ENCODE measurements around the gene SLC6A18. TPM values are rescaled to one million over a fixed set of nuclear protein-coding genes. Genes with fewer than 3 reads are reported as not detected.
"Not testable (repeated sequence)": the region's sequence is repeated elsewhere in the genome, so short reads cannot be mapped to it uniquely, and the experiment has no call there.

Gene SLC6A18
- polyA plus RNA-seq, 1 of the 3 experiments (the other 2 are of a cell fraction): not detected

DNA sequence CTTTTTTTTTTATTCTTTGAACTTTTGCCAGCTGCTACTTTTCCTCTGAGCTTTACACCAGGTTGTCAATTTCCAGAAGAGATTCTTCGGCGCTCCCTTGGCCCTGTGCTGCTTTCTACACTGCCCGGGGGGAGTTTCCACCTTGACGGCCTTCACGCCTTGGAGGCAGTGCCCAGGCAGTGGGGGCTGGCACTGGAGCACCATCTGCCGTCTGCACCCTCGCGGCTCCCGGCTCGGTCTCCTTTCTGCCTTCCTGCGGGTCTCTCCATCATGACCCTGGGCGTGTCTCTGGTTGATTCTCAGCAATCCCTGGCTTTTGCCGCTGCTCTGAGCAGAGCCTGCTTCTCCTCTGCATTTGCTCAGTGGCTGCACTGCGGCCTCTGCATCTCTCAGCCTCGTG is 2.9 kb downstream of the SLC6A18 start:
- H3K27me3 ChIP-seq (ENCODE audit: insufficient read depth): peaks cover 19% of the 10 kb centered on the region; the same call in 1 of the 2 replicates
- no peak for DNase-seq
- no peaks in the 10 kb centered on the region for H3K79me2 ChIP-seq (ENCODE audit: insufficient read depth)
- no peaks in the 10 kb centered on the region for H3K9me2 ChIP-seq
- no peak overlapping the region for H2AFZ ChIP-seq (ENCODE audit: low read depth)
- H4K20me1 ChIP-seq (ENCODE audit: insufficient read depth): no peaks in the 10 kb centered on the region
- CTCF ChIA-PET: interaction anchor here (1.0 to 1.3 kb wide), 2 partner anchors 11 to 19 kb away, joined by 3 read pairs; no protein-coding TSS in a partner anchor
- POLR2A ChIA-PET: no interaction called here
- H3K9me3 ChIP-seq: no peaks in the 10 kb centered on the region
- no peaks in the 10 kb centered on the region for H3F3A ChIP-seq (replicated peaks; ENCODE audit: insufficient read depth)
- no peak overlapping the region for H3K4me3 ChIP-seq (ENCODE audit: low read depth in 2 of 2, low read length in 1 of 2)
- 15% methylated on average over 15 of the region's 15 CpGs for WGBS (ENCODE audit: low lambda C conversion rate)
- no peak overlapping the region for H3K27ac ChIP-seq (ENCODE audit: low read depth in 2 of 2, low read length in 1 of 2)
- no peaks in the 10 kb centered on the region for H3K4me1 ChIP-seq (ENCODE audit: control insufficient read depth in 1 of 2, insufficient read depth in 2 of 2, low read depth in 1 of 2, low read length in 1 of 2)
- H3K9ac ChIP-seq: no peak overlapping the region
- TF ChIP-seq POLR2AphosphoS5 (IDR thresholded peaks at IDR 0.05; ENCODE audit: low read depth, low read length): no peak
- no peak for TF ChIP-seq SIN3A (IDR thresholded peaks at IDR 0.05; ENCODE audit: borderline replicate concordance, low read depth, low read length)
- TF ChIP-seq EZH2phosphoT487 (IDR thresholded peaks at IDR 0.05; ENCODE audit: borderline replicate concordance, low read depth): no peak
- no peak for TF ChIP-seq RFX5 (IDR thresholded peaks at IDR 0.05; ENCODE audit: low read length)
- TF ChIP-seq RXRA (IDR thresholded peaks at IDR 0.05; ENCODE audit: borderline replicate concordance, low read depth): no peak
- TF ChIP-seq NFIC (IDR thresholded peaks at IDR 0.05; ENCODE audit: borderline replicate concordance): no peak
- no peak for TF ChIP-seq EP300 (IDR thresholded peaks at IDR 0.05; ENCODE audit: borderline replicate concordance in 1 of 2, low read depth in 1 of 2, low read length in 1 of 2)
- no peak for TF ChIP-seq RAD21 (IDR thresholded peaks at IDR 0.05; ENCODE audit: low read length)
- TF ChIP-seq RCOR1 (IDR thresholded peaks at IDR 0.05; ENCODE audit: low read length): no peak
- TF ChIP-seq, protein P1, sequence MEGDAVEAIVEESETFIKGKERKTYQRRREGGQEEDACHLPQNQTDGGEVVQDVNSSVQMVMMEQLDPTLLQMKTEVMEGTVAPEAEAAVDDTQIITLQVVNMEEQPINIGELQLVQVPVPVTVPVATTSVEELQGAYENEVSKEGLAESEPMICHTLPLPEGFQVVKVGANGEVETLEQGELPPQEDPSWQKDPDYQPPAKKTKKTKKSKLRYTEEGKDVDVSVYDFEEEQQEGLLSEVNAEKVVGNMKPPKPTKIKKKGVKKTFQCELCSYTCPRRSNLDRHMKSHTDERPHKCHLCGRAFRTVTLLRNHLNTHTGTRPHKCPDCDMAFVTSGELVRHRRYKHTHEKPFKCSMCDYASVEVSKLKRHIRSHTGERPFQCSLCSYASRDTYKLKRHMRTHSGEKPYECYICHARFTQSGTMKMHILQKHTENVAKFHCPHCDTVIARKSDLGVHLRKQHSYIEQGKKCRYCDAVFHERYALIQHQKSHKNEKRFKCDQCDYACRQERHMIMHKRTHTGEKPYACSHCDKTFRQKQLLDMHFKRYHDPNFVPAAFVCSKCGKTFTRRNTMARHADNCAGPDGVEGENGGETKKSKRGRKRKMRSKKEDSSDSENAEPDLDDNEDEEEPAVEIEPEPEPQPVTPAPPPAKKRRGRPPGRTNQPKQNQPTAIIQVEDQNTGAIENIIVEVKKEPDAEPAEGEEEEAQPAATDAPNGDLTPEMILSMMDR (IDR thresholded peaks at IDR 0.05): no peak
- TF ChIP-seq TEAD4 (IDR thresholded peaks at IDR 0.05; ENCODE audit: borderline replicate concordance, insufficient read depth): no peak
- no peak for TF ChIP-seq MXI1 (IDR thresholded peaks at IDR 0.05; ENCODE audit: low read depth, low read length)
- no peak overlapping the region for H3K4me2 ChIP-seq
- H3K36me3 ChIP-seq (replicated peaks in 1 of 2; ENCODE audit: control insufficient read depth in 1 of 2, insufficient read depth in 2 of 2, low read length in 1 of 2): no peaks in the 10 kb centered on the region

DNA sequence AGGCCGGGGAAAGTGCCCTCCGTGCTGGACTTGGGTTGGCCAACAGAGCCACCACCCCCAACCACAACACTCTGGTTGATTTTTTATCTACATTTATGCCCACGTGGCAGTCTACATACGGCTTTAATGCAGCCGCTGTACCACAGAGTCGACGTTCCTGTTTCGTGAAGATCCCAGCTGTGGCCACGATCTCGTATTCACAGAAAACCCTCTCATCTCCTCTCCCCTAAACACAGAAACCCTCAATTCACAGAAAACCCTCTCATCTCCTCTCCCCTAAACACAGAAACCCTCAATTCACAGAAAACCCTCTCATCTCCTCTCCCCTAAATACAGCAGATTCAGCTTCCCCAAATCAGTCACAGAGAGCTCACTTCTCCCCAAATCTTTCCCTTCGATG is 3.8 kb downstream of the SLC6A18 start:
- H3K4me2 ChIP-seq; H3K9ac ChIP-seq; H3K79me2 ChIP-seq (ENCODE audit: insufficient read depth); H3K36me3 ChIP-seq (replicated peaks in 1 of 2; ENCODE audit: control insufficient read depth in 1 of 2, insufficient read depth in 2 of 2, low read length in 1 of 2); H3K27ac ChIP-seq (ENCODE audit: low read depth in 2 of 2, low read length in 1 of 2); H3K9me2 ChIP-seq; DNase-seq; H2AFZ ChIP-seq (ENCODE audit: low read depth); H4K20me1 ChIP-seq (ENCODE audit: insufficient read depth); POLR2A ChIA-PET; H3F3A ChIP-seq (replicated peaks; ENCODE audit: insufficient read depth); H3K9me3 ChIP-seq; H3K4me1 ChIP-seq (ENCODE audit: control insufficient read depth in 1 of 2, insufficient read depth in 2 of 2, low read depth in 1 of 2, low read length in 1 of 2); H3K4me3 ChIP-seq (ENCODE audit: low read depth in 2 of 2, low read length in 1 of 2); CTCF ChIA-PET: not testable (repeated sequence)
- peaks cover 19% of the 10 kb centered on the region; the same call in 1 of the 2 replicates for H3K27me3 ChIP-seq (ENCODE audit: insufficient read depth)
- 52% methylated on average over 11 of the region's 11 CpGs for WGBS (ENCODE audit: low lambda C conversion rate)

Measured in SK-N-SH (cell line).